GM12878 (cell line): ENCODE measurements around the gene ISL1. TPM values are rescaled to one million over a fixed set of nuclear protein-coding genes. Genes with fewer than 3 reads are reported as not detected.

Experiments
- ATAC-seq: fragments of 200-7000 bp; cut with Tn5 transposase; 3 replicates; pipeline ENCODE4 v1.9.1; 2020; ENCODE audit warnings: mild to moderate bottlenecking, moderate library complexity
- BruUV-seq: library from RNA; stranded (reverse); fragments of 400-500 nt; replicated peaks from 2 replicates; lab custom pipeline; 2021; lab: Mats Ljungman, UMichigan
- CTCF ChIA-PET: fragments of 300-600 bp; sonication (Branson Sonifier 250); formaldehyde crosslinking; extraction: SDS; loops from one replicate; lab custom pipeline; 2021; ENCODE audit warnings: inconsistent platforms; lab: Yijun Ruan, JAX
- POLR2A ChIA-PET: fragments of 350-600 bp; formaldehyde crosslinking; extraction: SDS; loops from one replicate; lab custom pipeline; 2021; ENCODE audit warnings: inconsistent platforms; lab: Charles Lee
- RAD21 ChIA-PET: fragments of 300-600 bp; sonication (Branson Sonifier 250); formaldehyde crosslinking; loops from one replicate; lab custom pipeline; 2023; ENCODE audit warnings: antibody characterized with exemption; ENCODE audit not compliant: unreplicated experiment; lab: Charles Lee
- SMC1A ChIA-PET: fragments of 300-600 bp; sonication (Branson Sonifier 250); formaldehyde crosslinking; loops from one replicate; lab custom pipeline; 2023; ENCODE audit not compliant: unreplicated experiment, uncharacterized antibody; lab: Charles Lee
- DNase-seq: peaks from one replicate; pipeline ENCODE4 v3.0.0-alpha.2; 2011; ENCODE audit warnings: low read depth, low spot score
- FAIRE-seq: peaks from 3 replicates; lab custom pipeline; 2011; peaks lifted over from hg19 to GRCh38; lab: Jason Lieb, UNC
- H2AFZ ChIP-seq: 2 replicates; pipeline ENCODE4 v1.6.0; 2011; ENCODE audit warnings: low read depth, low read length, control low read depth; ENCODE audit not compliant: control insufficient read depth
- H3K27ac ChIP-seq: 2 replicates; pipeline ENCODE4 v1.5.1; 2011; ENCODE audit warnings: control low read depth; ENCODE audit not compliant: control insufficient read depth, insufficient read depth
- H3K27me3 ChIP-seq, 2 experiments: replicated peaks in 1 of 2; 2 replicates each; pipeline versions ENCODE4 v1.6.0 to v1.6.1; 2011; ENCODE audit warnings: low read length in 1 of 2; ENCODE audit not compliant: control insufficient read depth in 2 of 2, insufficient read depth in 2 of 2
- H3K36me3 ChIP-seq, 2 experiments: 2 replicates each; pipeline ENCODE4 v1.5.1; 2011; ENCODE audit warnings: low read length in 1 of 2; ENCODE audit not compliant: control insufficient read depth in 2 of 2, insufficient read depth in 2 of 2
- H3K4me1 ChIP-seq: 2 replicates; pipeline ENCODE4 v1.6.1; 2011; ENCODE audit warnings: mild to moderate bottlenecking, low read length, moderate library complexity, mixed read lengths; ENCODE audit not compliant: control insufficient read depth, insufficient read depth
- H3K4me2 ChIP-seq: 2 replicates; pipeline ENCODE4 v1.6.0; 2011; ENCODE audit warnings: control low read depth; ENCODE audit not compliant: control insufficient read depth, insufficient read depth
- H3K4me3 ChIP-seq: fragments of 200-600 bp; sonication (generic); 2 replicates; pipeline ENCODE4 v1.5.1; 2016
- H3K79me2 ChIP-seq: 2 replicates; pipeline ENCODE4 v1.6.0; 2011; ENCODE audit warnings: low read length; ENCODE audit not compliant: control insufficient read depth, insufficient read depth
- H3K9ac ChIP-seq: 2 replicates; pipeline ENCODE4 v1.8.0; 2011; ENCODE audit warnings: low read length, control low read depth, mixed read lengths; ENCODE audit not compliant: control insufficient read depth, insufficient read depth
- H3K9me3 ChIP-seq: replicated peaks from 3 replicates; pipeline ENCODE4 v1.5.1; 2011; ENCODE audit warnings: mild to moderate bottlenecking, low read length; ENCODE audit not compliant: control insufficient read depth, insufficient read depth
- H4K20me1 ChIP-seq: 2 replicates; pipeline ENCODE4 v1.6.0; 2011; ENCODE audit not compliant: control insufficient read depth, insufficient read depth
- CREB1 ChIP-seq: IDR thresholded peaks from 2 replicates; pipeline ENCODE4 v1.6.1; 2012; ENCODE audit warnings: low read depth, mild to moderate bottlenecking, inconsistent platforms
- E4F1 ChIP-seq: fragments of 450-650 bp; IDR thresholded peaks from 2 replicates; pipeline ENCODE4 v1.6.1; 2018; ENCODE audit warnings: borderline replicate concordance, mild to moderate bottlenecking; ENCODE audit not compliant: partially characterized antibody
- FOXK2 ChIP-seq: fragments of 450-650 bp; IDR thresholded peaks from 2 replicates; pipeline ENCODE4 v1.6.1; 2017; ENCODE audit warnings: mild to moderate bottlenecking, moderate library complexity
- IRF3 ChIP-seq: fragments of 450-650 bp; IDR thresholded peaks from 2 replicates; pipeline ENCODE4 v1.6.1; 2014; ENCODE audit warnings: mild to moderate bottlenecking
- MEF2B ChIP-seq: fragments of 450-650 bp; IDR thresholded peaks from 2 replicates; pipeline ENCODE4 v1.6.1; 2018; ENCODE audit warnings: mild to moderate bottlenecking, moderate library complexity; ENCODE audit not compliant: partially characterized antibody, poor library complexity, severe bottlenecking
- MTA3 ChIP-seq: IDR thresholded peaks from 2 replicates; pipeline ENCODE4 v1.6.1; 2012; ENCODE audit warnings: low read length, inconsistent platforms, borderline replicate concordance
- NBN ChIP-seq: fragments of 450-650 bp; IDR thresholded peaks from 2 replicates; pipeline ENCODE4 v1.6.1; 2016
- RUNX3 ChIP-seq: IDR thresholded peaks from 2 replicates; pipeline ENCODE4 v1.6.1; 2012; ENCODE audit warnings: low read length, inconsistent platforms
- WGBS: methylation state at CpG from one replicate; pipeline ENCODE4 v1.1.6; 2016; ENCODE audit warnings: low lambda C conversion rate; ENCODE audit not compliant: insufficient replicate concordance, insufficient coverage; ENCODE audit errors: missing lambda C conversion rate; 5-methylcytosine and 5-hydroxymethylcytosine counted together
- in situ Hi-C: fragments of 300-500 bp; cut with MboI; formaldehyde crosslinking; loops from 9 replicates; pipeline ENCODE4 v1.14.3; 2018; ENCODE audit warnings: mixed read lengths
- intact Hi-C: fragments of 100-400 bp; cut with micrococcal nuclease; formaldehyde crosslinking; loops from one replicate; pipeline ENCODE4 v1.14.2; 2022; ENCODE audit not compliant: unreplicated experiment
- polyA plus RNA-seq, 11 experiments: library from polyadenylated mRNA; depleted of rRNA in 4 of 11; unstranded in 6 of 11; stranded (reverse) in 5 of 11; fragments of >200 nt; fragmentation: Nextera tagmentation in 4 of 11; fragmentation: Illumina TruSeq in 1 of 11; extraction: Ambion mirVana in 4 of 11; extraction: Trizol in 1 of 11; gene quantifications; 1 replicate in 1 of 11; 2 replicates in 10 of 11; pipeline versions ENCODE4 v1.2.1 to v1.2.3, GENCODE V29; 2011 to 2016; ENCODE audit warnings: inconsistent platforms in 2 of 11, missing spikeins in 2 of 11, low read depth in 1 of 11
- total RNA-seq, 4 experiments: library from RNA; depleted of rRNA in 3 of 4; stranded (reverse); fragments of >200 nt in 3 of 4; fragmentation: Illumina TruSeq in 1 of 4; extraction: Trizol in 1 of 4; gene quantifications; 2 replicates each; pipeline versions ENCODE4 v1.2.1 to v1.2.3, GENCODE V29; 2013 to 2021

Gene ISL1
- total and polyA plus RNA-seq, 10 of the 15 experiments (the other 5 are each of a cell fraction or from before 2014, with no cell fraction given): 0.08 TPM; not detected in 9

- WGBS: 17% methylated on average over 2 of the region's 2 CpGs
- ChIA-PET CTCF (no interaction called here), SMC1A (no interaction called here), RAD21 (no interaction called here), POLR2A (no interaction called here)
- no peak overlapping the region for H3K4me2 ChIP-seq
- no peak for FAIRE-seq
- H3K4me3 ChIP-seq: no peak overlapping the region
- H3K9me3 ChIP-seq: no peaks in the 10 kb centered on the region
- H3K27ac ChIP-seq: no peak overlapping the region
- BruUV-seq: no TSS peak
- H3K9ac ChIP-seq: no peak overlapping the region
- no peak for DNase-seq
- TF ChIP-seq CREB1: no peak
- TF ChIP-seq NBN: no peak
- no peak for TF ChIP-seq IRF3
- TF ChIP-seq E4F1: no peak
- no peak for TF ChIP-seq RUNX3
- no peak for TF ChIP-seq MEF2B
- no peak for TF ChIP-seq FOXK2
- TF ChIP-seq MTA3: no peak
- no peaks in the 10 kb centered on the region for H3K4me1 ChIP-seq
- H2AFZ ChIP-seq: no peak overlapping the region
- H3K36me3 ChIP-seq: no peaks in the 10 kb centered on the region
- no peak for ATAC-seq
- H4K20me1 ChIP-seq: no peaks in the 10 kb centered on the region
- in situ Hi-C loops (loop anchor here (25.0 kb wide), 1 partner anchor 1268 kb away; no protein-coding TSS in a partner anchor), intact Hi-C loops (no loop called here)
- no peaks in the 10 kb centered on the region for H3K79me2 ChIP-seq
- H3K27me3 ChIP-seq: peaks cover 5 to 7% of the 10 kb centered on the region in 2 experiments; a peak in 3 of 4 replicates
Observed at GRCh38 chr5:51394609-51395008, 11.4 kb downstream of the ISL1 start.
